Epithelial cell of proximal tubule (primary cell): ENCODE results near the gene LYRM7. TPM values are rescaled to one million over a fixed set of nuclear protein-coding genes. Genes with fewer than 3 reads are reported as not detected.

Experiments used
- DNase-seq: peaks from one replicate; pipeline ENCODE4 v3.0.0-alpha.2; 2011; ENCODE audit warnings: low read depth
- H3K4me3 ChIP-seq: 2 replicates; pipeline ENCODE4 v1.5.1; 2011; ENCODE audit warnings: low read depth, mild to moderate bottlenecking, low read length
- total RNA-seq: library from RNA; depleted of rRNA; stranded (reverse); fragments of >200 nt; gene quantifications from 2 replicates; pipeline ENCODE4 v1.2.3, GENCODE V29; 2015
- TF ChIP-seq, protein P1 (sequence below): conservative IDR thresholded peaks from 2 replicates; pipeline ENCODE4 v1.5.1; 2012; ENCODE audit warnings: low read depth, mild to moderate bottlenecking, low read length

The LYRM7 gene
- total RNA-seq, 1 donor from 2014 or later, result 1.5 TPM

GRCh38 chr5:131164191-131165118 lies 6.3 kb upstream of the LYRM7 start:
- DNase-seq, result no peak
- H3K4me3 ChIP-seq, result peak overlapping the region; percentile 89
- TF ChIP-seq, protein P1, sequence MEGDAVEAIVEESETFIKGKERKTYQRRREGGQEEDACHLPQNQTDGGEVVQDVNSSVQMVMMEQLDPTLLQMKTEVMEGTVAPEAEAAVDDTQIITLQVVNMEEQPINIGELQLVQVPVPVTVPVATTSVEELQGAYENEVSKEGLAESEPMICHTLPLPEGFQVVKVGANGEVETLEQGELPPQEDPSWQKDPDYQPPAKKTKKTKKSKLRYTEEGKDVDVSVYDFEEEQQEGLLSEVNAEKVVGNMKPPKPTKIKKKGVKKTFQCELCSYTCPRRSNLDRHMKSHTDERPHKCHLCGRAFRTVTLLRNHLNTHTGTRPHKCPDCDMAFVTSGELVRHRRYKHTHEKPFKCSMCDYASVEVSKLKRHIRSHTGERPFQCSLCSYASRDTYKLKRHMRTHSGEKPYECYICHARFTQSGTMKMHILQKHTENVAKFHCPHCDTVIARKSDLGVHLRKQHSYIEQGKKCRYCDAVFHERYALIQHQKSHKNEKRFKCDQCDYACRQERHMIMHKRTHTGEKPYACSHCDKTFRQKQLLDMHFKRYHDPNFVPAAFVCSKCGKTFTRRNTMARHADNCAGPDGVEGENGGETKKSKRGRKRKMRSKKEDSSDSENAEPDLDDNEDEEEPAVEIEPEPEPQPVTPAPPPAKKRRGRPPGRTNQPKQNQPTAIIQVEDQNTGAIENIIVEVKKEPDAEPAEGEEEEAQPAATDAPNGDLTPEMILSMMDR, result no peak

- peak within 1 kb of the TSS; percentile 89 for H3K4me3 ChIP-seq
- TF ChIP-seq, protein P1, result peak; percentile 26
- DNase-seq, result peak; percentile 47
Observed at GRCh38 chr5:131165119-131165727, 5.5 kb upstream of the LYRM7 start, which contains the start of gene HINT1. HINT1 (minus strand) TSS chr5:131165256; CDS start chr5:131165205, 51 bp downstream.

GRCh38 chr5:131167615-131168014 lies 3.1 kb upstream of the LYRM7 start:
- no peak overlapping the region for H3K4me3 ChIP-seq
- DNase-seq, result no peak
- TF ChIP-seq, protein P1, result no peak

- H3K4me3 ChIP-seq, result peak overlapping the region; percentile 70
- TF ChIP-seq, protein P1, result no peak
- DNase-seq, result no peak
Observed at GRCh38 chr5:131169810-131170539, 769 bp upstream of the LYRM7 start.

DNA sequence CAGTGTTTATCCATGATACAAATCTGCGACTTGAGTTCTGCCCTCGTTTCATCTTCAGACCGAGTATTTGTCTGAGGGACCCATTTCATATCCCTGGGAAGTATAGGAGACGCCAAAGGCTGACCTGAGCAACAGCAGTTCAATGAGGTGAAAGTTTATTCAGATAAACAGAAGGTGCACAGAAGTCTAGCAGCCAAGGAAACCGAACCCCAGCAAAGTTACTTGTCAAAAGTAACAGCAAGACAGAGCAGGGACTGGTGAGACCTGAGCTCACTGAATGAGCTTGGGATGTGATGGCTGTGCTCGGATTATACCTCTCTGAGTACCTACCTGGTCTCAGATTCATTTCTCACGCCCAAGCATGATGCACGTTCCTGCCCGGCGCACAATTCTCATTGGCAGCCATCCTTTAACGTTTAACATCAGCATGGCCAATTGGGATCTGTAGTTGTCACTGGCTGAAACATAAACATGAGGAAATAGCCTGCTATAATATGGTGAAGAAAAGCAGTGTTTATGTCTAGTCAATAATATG lies 599 bp downstream of the LYRM7 start:
- no peak for DNase-seq
- H3K4me3 ChIP-seq, result peak overlapping the region; percentile 70
- TF ChIP-seq, protein P1, result no peak

GRCh38 chr5:131180407-131180806 lies 9.7 kb downstream of the LYRM7 start:
- no peak for DNase-seq
- no peak overlapping the region for H3K4me3 ChIP-seq
- TF ChIP-seq, protein P1, result no peak
